NT2/D1 (cell line): ENCODE data around the gene ARPC1B.

Source experiments
- SUZ12 ChIP-seq: IDR thresholded peaks from 2 replicates; pipeline ENCODE4 v1.6.1; 2011; ENCODE audit not compliant: insufficient read length, insufficient read depth; ENCODE audit errors: extremely low read depth
- YY1 ChIP-seq: IDR thresholded peaks from 2 replicates; pipeline ENCODE4 v1.6.1; 2011; ENCODE audit not compliant: insufficient read length, insufficient read depth
- ZNF274 ChIP-seq: IDR thresholded peaks from 2 replicates; pipeline ENCODE4 v1.6.1; 2011; ENCODE audit warnings: mild to moderate bottlenecking, low read depth, low read length

GRCh38 chr7:99375070-99375807 lies 709 bp downstream of the ARPC1B start:
- TF ChIP-seq ZNF274 (no peak), YY1 (no peak), SUZ12 (no peak)
